Smooth muscle cell (in vitro differentiated cells): ENCODE data around the gene CCDC190. TPM values are rescaled to one million over a fixed set of nuclear protein-coding genes. Genes with fewer than 3 reads are reported as not detected.

Experiments used
- DNase-seq: peaks from one replicate; lab custom pipeline; 2025; ENCODE audit not compliant: unreplicated experiment; lab: John Stamatoyannopoulos, UW
- H2AFZ ChIP-seq: fragments of 200-600 bp; sonication (generic); 2 replicates; pipeline ENCODE4 v1.6.0; 2016; ENCODE audit warnings: antibody characterized with exemption, low read depth, mild to moderate bottlenecking
- H3F3A ChIP-seq: fragments of 200-600 bp; sonication (generic); 2 replicates; pipeline ENCODE4 v1.6.0; 2017; ENCODE audit warnings: antibody characterized with exemption, low read depth
- H3K27ac ChIP-seq: fragments of 200-600 bp; sonication (generic); 2 replicates; pipeline ENCODE4 v1.5.1; 2016; ENCODE audit warnings: low read depth, mild to moderate bottlenecking
- H3K27me3 ChIP-seq: fragments of 200-600 bp; sonication (generic); 2 replicates; pipeline ENCODE4 v1.6.1; 2016; ENCODE audit warnings: low read depth, mild to moderate bottlenecking
- H3K36me3 ChIP-seq: fragments of 200-600 bp; sonication (generic); 2 replicates; pipeline ENCODE4 v1.5.1; 2016; ENCODE audit warnings: low read depth
- H3K4me1 ChIP-seq: fragments of 200-600 bp; sonication (generic); 2 replicates; pipeline ENCODE4 v1.5.1; 2016; ENCODE audit warnings: low read depth
- H3K4me2 ChIP-seq: fragments of 200-600 bp; sonication (generic); 2 replicates; pipeline ENCODE4 v1.6.0; 2016; ENCODE audit warnings: mild to moderate bottlenecking
- H3K4me3 ChIP-seq: fragments of 200-600 bp; sonication (generic); 2 replicates; pipeline ENCODE4 v1.5.1; 2016; ENCODE audit warnings: mild to moderate bottlenecking
- H3K79me2 ChIP-seq: fragments of 200-600 bp; sonication (generic); 2 replicates; pipeline ENCODE4 v1.6.0; 2016; ENCODE audit warnings: low read depth, mild to moderate bottlenecking
- H3K9ac ChIP-seq: fragments of 200-600 bp; sonication (generic); 2 replicates; pipeline ENCODE4 v1.6.0; 2016; ENCODE audit warnings: low read depth
- H3K9me3 ChIP-seq: fragments of 200-600 bp; sonication (generic); replicated peaks from 2 replicates; pipeline ENCODE4 v1.5.1; 2016; ENCODE audit warnings: low read depth
- H4K20me1 ChIP-seq: fragments of 200-600 bp; sonication (generic); 2 replicates; pipeline ENCODE4 v1.6.0; 2016; ENCODE audit warnings: low read depth
- CTCF ChIP-seq: fragments of 200-600 bp; sonication (generic); IDR thresholded peaks from 2 replicates; pipeline ENCODE4 v1.5.1; 2017; ENCODE audit warnings: borderline replicate concordance, mild to moderate bottlenecking, antibody characterized with exemption; ENCODE audit not compliant: insufficient read depth, poor library complexity, severe bottlenecking
- WGBS: methylation state at CpG from one replicate; pipeline ENCODE4 v1.1.7; 2016; ENCODE audit warnings: low lambda C conversion rate; 5-methylcytosine and 5-hydroxymethylcytosine counted together
- polyA plus RNA-seq: library from polyadenylated mRNA; unstranded; fragments of >200 nt; fragmentation: Nextera tagmentation; extraction: Ambion mirVana; gene quantifications from 2 replicates; pipeline ENCODE4 v1.2.1, GENCODE V29; 2016
- total RNA-seq: library from RNA; depleted of rRNA; stranded (reverse); fragments of >200 nt; gene quantifications from 2 replicates; pipeline ENCODE4 v1.2.3, GENCODE V29; 2014

CCDC190 gene
- total and polyA plus RNA-seq, 2 experiments from 2014 or later, result not detected

GRCh38 chr1:162886705-162887104 is 25.7 kb upstream of the CCDC190 start:
- no peaks in the 10 kb centered on the region for H3K9me3 ChIP-seq
- no peaks in the 10 kb centered on the region for H3K79me2 ChIP-seq
- no peak overlapping the region for H3K27ac ChIP-seq
- TF ChIP-seq CTCF, result no peak
- no peaks in the 10 kb centered on the region for H3K4me1 ChIP-seq
- 94% methylated on average over 2 of the region's 2 CpGs for WGBS
- no peak overlapping the region for H2AFZ ChIP-seq
- H4K20me1 ChIP-seq, result no peaks in the 10 kb centered on the region
- H3K4me2 ChIP-seq, result no peak overlapping the region
- no peaks in the 10 kb centered on the region for H3K27me3 ChIP-seq
- no peaks in the 10 kb centered on the region for H3F3A ChIP-seq
- no peaks in the 10 kb centered on the region for H3K36me3 ChIP-seq
- no peak overlapping the region for H3K4me3 ChIP-seq
- no peak for DNase-seq
- no peak overlapping the region for H3K9ac ChIP-seq

- Histone ChIP-seq H3F3A (no peaks in the 10 kb centered on the region), H3K4me1 (no peaks in the 10 kb centered on the region), H4K20me1 (no peaks in the 10 kb centered on the region), H3K27ac (no peak overlapping the region), H3K27me3 (no peaks in the 10 kb centered on the region), H3K4me3 (no peak overlapping the region), H3K9me3 (no peaks in the 10 kb centered on the region), H3K9ac (no peak overlapping the region), H3K79me2 (no peaks in the 10 kb centered on the region), H3K4me2 (no peak overlapping the region), H3K36me3 (no peaks in the 10 kb centered on the region), H2AFZ (no peak overlapping the region)
- DNase-seq, result no peak
- 12% methylated on average over 3 of the region's 3 CpGs for WGBS
- no peak for TF ChIP-seq CTCF
These were observed 24.3 kb upstream of the CCDC190 start for GRCh38 chr1:162885265-162885664.

- no peaks in the 10 kb centered on the region for H3K79me2 ChIP-seq
- no peaks in the 10 kb centered on the region for H3K27me3 ChIP-seq
- no peak overlapping the region for H3K9ac ChIP-seq
- H3K36me3 ChIP-seq, result no peaks in the 10 kb centered on the region
- H3K9me3 ChIP-seq, result no peaks in the 10 kb centered on the region
- H3K4me1 ChIP-seq, result no peaks in the 10 kb centered on the region
- TF ChIP-seq CTCF, result no peak
- H2AFZ ChIP-seq, result no peak overlapping the region
- no peak overlapping the region for H3K27ac ChIP-seq
- H3K4me2 ChIP-seq, result no peak overlapping the region
- H4K20me1 ChIP-seq, result no peaks in the 10 kb centered on the region
- H3K4me3 ChIP-seq, result no peak overlapping the region
- WGBS, result 72% methylated on average over 1 of the region's 1 CpG
- H3F3A ChIP-seq, result no peaks in the 10 kb centered on the region
- DNase-seq, result no peak
These were observed 23.9 kb upstream of the CCDC190 start for GRCh38 chr1:162884831-162885230.

- Histone ChIP-seq H3K27ac (no peak overlapping the region), H3K9me3 (no peaks in the 10 kb centered on the region), H3F3A (no peaks in the 10 kb centered on the region), H3K9ac (no peak overlapping the region), H3K4me1 (no peaks in the 10 kb centered on the region), H3K79me2 (no peaks in the 10 kb centered on the region), H3K36me3 (no peaks in the 10 kb centered on the region), H3K4me3 (no peak overlapping the region), H4K20me1 (no peaks in the 10 kb centered on the region), H3K27me3 (no peaks in the 10 kb centered on the region), H2AFZ (no peak overlapping the region), H3K4me2 (no peak overlapping the region)
- no peak for TF ChIP-seq CTCF
- WGBS, result 74% methylated on average over 5 of the region's 5 CpGs
- no peak for DNase-seq
These were observed 21.3 kb upstream of the CCDC190 start for GRCh38 chr1:162882248-162882674.
